RKO (cell line): Measurements from ENCODE around the gene NBPF6.
"Not testable (repeated sequence)": the region's sequence is repeated elsewhere in the genome, so short reads cannot be mapped to it uniquely, and the experiment has no call there.

ENCODE experiments used
- DNase-seq: peaks from one replicate; pipeline ENCODE4 v3.0.0-alpha.2; 2016; ENCODE audit warnings: low spot score

NBPF6 gene

GRCh38 chr1:108502624-108503023 is 52.5 kb downstream of the NBPF6 start:
- no peak for DNase-seq

GRCh38 chr1:108503062-108503733 is 53.1 kb downstream of the NBPF6 start:
- no peak for DNase-seq

- no peak for DNase-seq
Observed at GRCh38 chr1:108504447-108504846, 54.3 kb downstream of the NBPF6 start.

GRCh38 chr1:108505763-108506070 is 55.6 kb downstream of the NBPF6 start:
- no peak for DNase-seq

- DNase-seq, result peak; percentile 11
Observed at GRCh38 chr1:108511764-108512163, 61.6 kb downstream of the NBPF6 start.

GRCh38 chr1:108512239-108513043 is 62.3 kb downstream of the NBPF6 start:
- DNase-seq, result peak; percentile 48

- no peak for DNase-seq
Observed at GRCh38 chr1:108513044-108513415, 62.9 kb downstream of the NBPF6 start.

GRCh38 chr1:108513914-108514313 is 63.8 kb downstream of the NBPF6 start:
- DNase-seq, result not testable (repeated sequence)

GRCh38 chr1:108517301-108517897 is 67.3 kb downstream of the NBPF6 start:
- not testable (repeated sequence) for DNase-seq
